ENCODE results near the gene SEC61B. TPM values are rescaled to one million over a fixed set of nuclear protein-coding genes. Genes with fewer than 3 reads are reported as not detected.

The SEC61B gene
- total and polyA plus RNA-seq, 9 of the 15 experiments (the other 6 are each of a cell fraction or from before 2014, with no cell fraction given): 57.8 to 262 (median 172) TPM

DNA sequence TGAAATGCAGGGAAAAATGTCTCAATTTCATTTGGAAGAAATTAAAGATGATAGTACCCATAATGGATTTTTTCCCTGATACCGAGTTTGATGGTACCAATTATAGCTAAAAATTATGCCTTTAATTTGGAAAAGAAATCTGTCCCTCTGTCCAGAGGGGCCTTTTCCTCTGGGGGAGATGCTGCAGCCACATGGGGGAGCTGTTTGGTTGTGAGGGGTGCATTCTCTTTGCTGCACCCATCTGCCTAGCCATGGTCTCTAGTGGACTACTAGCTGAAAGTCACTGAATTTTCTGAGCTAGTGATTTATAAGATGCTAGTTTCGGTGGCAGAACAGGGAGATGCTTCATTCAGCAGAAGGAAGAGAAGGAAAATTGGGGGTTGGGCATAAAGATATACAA lies 9.6 kb downstream of the SEC61B start:
- Histone ChIP-seq H3K79me2 (ENCODE audit: control insufficient read depth, insufficient read depth, low read length) (peaks cover 3% of the 10 kb centered on the region; the same call in 1 of the 3 replicates), H3K9me1 (ENCODE audit: control insufficient read depth, insufficient read depth, low read length) (no peaks in the 10 kb centered on the region), H3K9ac (ENCODE audit: insufficient read depth in 1 of 2, low read depth in 2 of 2, low read length in 2 of 2) (no peak overlapping the region), H4K20me1 (replicated peaks; ENCODE audit: control insufficient read depth, insufficient read depth, low read length) (no peaks in the 10 kb centered on the region), H3K4me3 (no peak overlapping the region), H3K9me3 (replicated peaks; ENCODE audit: control insufficient read depth, insufficient read depth, low read depth, low read length) (no peaks in the 10 kb centered on the region), H3K27me3 (ENCODE audit: control insufficient read depth in 2 of 2, insufficient read depth in 2 of 2, low read length in 2 of 2) (no peaks in the 10 kb centered on the region), H3K27ac (ENCODE audit: extremely low read depth, low read depth, low read length) (no peak overlapping the region), H3K36me3 (ENCODE audit: control insufficient read depth, insufficient read depth, low read length) (peaks cover 57% of the 10 kb centered on the region; the same call in 2 of the 3 replicates), H3K4me1 (replicated peaks in 1 of 2; ENCODE audit: control insufficient read depth in 2 of 2, insufficient read depth in 2 of 2, low read length in 2 of 2) (no peaks in the 10 kb centered on the region), H3K4me2 (ENCODE audit: insufficient read depth, low read length) (no peak overlapping the region), H2AFZ (ENCODE audit: low read depth, low read length) (no peak overlapping the region)
- ChIA-PET POLR2A (interaction anchor here (1.0 to 3.2 kb wide), 4 partner anchors 9 to 86 kb away, joined by 3 to 45 read pairs (median 6); partner anchors contain the start of genes ALG2 and SEC61B), CTCF (ENCODE audit: low intra/inter-chr PET ratio) (no interaction called here)
- in situ Hi-C loops (cut with MboI) (no loop called here), intact Hi-C loops (cut with micrococcal nuclease) (no loop called here)
- FAIRE-seq: peak; percentile 81
- peak; percentile 92 for ATAC-seq
- 70% methylated on average over 2 of the region's 2 CpGs for WGBS (ENCODE audit: insufficient coverage, low coverage, missing lambda C conversion rate)
- DNase-seq (ENCODE audit: extremely low read depth in 1 of 4, low spot score in 3 of 4): peak; percentile 46 to 53 (median 49)
- BruUV-seq (replicated peaks): no TSS peak
- no peak for TF ChIP-seq NUFIP1 (IDR thresholded peaks at IDR 0.05; ENCODE audit: partially characterized antibody)
- TF ChIP-seq, protein P1, sequence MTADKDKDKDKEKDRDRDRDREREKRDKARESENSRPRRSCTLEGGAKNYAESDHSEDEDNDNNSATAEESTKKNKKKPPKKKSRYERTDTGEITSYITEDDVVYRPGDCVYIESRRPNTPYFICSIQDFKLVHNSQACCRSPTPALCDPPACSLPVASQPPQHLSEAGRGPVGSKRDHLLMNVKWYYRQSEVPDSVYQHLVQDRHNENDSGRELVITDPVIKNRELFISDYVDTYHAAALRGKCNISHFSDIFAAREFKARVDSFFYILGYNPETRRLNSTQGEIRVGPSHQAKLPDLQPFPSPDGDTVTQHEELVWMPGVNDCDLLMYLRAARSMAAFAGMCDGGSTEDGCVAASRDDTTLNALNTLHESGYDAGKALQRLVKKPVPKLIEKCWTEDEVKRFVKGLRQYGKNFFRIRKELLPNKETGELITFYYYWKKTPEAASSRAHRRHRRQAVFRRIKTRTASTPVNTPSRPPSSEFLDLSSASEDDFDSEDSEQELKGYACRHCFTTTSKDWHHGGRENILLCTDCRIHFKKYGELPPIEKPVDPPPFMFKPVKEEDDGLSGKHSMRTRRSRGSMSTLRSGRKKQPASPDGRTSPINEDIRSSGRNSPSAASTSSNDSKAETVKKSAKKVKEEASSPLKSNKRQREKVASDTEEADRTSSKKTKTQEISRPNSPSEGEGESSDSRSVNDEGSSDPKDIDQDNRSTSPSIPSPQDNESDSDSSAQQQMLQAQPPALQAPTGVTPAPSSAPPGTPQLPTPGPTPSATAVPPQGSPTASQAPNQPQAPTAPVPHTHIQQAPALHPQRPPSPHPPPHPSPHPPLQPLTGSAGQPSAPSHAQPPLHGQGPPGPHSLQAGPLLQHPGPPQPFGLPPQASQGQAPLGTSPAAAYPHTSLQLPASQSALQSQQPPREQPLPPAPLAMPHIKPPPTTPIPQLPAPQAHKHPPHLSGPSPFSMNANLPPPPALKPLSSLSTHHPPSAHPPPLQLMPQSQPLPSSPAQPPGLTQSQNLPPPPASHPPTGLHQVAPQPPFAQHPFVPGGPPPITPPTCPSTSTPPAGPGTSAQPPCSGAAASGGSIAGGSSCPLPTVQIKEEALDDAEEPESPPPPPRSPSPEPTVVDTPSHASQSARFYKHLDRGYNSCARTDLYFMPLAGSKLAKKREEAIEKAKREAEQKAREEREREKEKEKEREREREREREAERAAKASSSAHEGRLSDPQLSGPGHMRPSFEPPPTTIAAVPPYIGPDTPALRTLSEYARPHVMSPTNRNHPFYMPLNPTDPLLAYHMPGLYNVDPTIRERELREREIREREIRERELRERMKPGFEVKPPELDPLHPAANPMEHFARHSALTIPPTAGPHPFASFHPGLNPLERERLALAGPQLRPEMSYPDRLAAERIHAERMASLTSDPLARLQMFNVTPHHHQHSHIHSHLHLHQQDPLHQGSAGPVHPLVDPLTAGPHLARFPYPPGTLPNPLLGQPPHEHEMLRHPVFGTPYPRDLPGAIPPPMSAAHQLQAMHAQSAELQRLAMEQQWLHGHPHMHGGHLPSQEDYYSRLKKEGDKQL (CRISPR knock-in tag; IDR thresholded peaks at IDR 0.05; ENCODE audit: borderline replicate concordance): no peak
- TF ChIP-seq, protein P2, sequence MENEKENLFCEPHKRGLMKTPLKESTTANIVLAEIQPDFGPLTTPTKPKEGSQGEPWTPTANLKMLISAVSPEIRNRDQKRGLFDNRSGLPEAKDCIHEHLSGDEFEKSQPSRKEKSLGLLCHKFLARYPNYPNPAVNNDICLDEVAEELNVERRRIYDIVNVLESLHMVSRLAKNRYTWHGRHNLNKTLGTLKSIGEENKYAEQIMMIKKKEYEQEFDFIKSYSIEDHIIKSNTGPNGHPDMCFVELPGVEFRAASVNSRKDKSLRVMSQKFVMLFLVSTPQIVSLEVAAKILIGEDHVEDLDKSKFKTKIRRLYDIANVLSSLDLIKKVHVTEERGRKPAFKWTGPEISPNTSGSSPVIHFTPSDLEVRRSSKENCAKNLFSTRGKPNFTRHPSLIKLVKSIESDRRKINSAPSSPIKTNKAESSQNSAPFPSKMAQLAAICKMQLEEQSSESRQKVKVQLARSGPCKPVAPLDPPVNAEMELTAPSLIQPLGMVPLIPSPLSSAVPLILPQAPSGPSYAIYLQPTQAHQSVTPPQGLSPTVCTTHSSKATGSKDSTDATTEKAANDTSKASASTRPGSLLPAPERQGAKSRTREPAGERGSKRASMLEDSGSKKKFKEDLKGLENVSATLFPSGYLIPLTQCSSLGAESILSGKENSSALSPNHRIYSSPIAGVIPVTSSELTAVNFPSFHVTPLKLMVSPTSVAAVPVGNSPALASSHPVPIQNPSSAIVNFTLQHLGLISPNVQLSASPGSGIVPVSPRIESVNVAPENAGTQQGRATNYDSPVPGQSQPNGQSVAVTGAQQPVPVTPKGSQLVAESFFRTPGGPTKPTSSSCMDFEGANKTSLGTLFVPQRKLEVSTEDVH (IDR thresholded peaks at IDR 0.05; ENCODE audit: low read depth, partially characterized antibody): no peak
- no peak for TF ChIP-seq NR1H2 (CRISPR knock-in tag; IDR thresholded peaks at IDR 0.05)
- TF ChIP-seq, protein P3, sequence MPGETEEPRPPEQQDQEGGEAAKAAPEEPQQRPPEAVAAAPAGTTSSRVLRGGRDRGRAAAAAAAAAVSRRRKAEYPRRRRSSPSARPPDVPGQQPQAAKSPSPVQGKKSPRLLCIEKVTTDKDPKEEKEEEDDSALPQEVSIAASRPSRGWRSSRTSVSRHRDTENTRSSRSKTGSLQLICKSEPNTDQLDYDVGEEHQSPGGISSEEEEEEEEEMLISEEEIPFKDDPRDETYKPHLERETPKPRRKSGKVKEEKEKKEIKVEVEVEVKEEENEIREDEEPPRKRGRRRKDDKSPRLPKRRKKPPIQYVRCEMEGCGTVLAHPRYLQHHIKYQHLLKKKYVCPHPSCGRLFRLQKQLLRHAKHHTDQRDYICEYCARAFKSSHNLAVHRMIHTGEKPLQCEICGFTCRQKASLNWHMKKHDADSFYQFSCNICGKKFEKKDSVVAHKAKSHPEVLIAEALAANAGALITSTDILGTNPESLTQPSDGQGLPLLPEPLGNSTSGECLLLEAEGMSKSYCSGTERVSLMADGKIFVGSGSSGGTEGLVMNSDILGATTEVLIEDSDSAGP (CRISPR knock-in tag; IDR thresholded peaks at IDR 0.05): no peak
- no peak for TF ChIP-seq ZKSCAN3 (CRISPR knock-in tag; IDR thresholded peaks at IDR 0.05)
- no peak for TF ChIP-seq STAT5B (CRISPR knock-in tag; IDR thresholded peaks at IDR 0.05)
- TF ChIP-seq HNRNPH1 (optimal IDR thresholded peaks at IDR 0.05; ENCODE audit: low read depth, low read length): no peak
- 0 out of 4 replicates have a peak, but pooled peaks of 1 of the 2 experiments have one; percentile 17 for TF ChIP-seq RCOR1 (IDR thresholded peaks at IDR 0.05; ENCODE audit: borderline replicate concordance in 1 of 2, low read depth in 2 of 2, low read length in 2 of 2)
- peak; percentile 50; the same call in 1 of the 2 replicates for TF ChIP-seq SMARCC2 (IDR thresholded peaks at IDR 0.05; ENCODE audit: low read depth)
- TF ChIP-seq ZNF830 (CRISPR knock-in tag; IDR thresholded peaks at IDR 0.05): no peak
- TF ChIP-seq MBD2 (IDR thresholded peaks at IDR 0.05; ENCODE audit: borderline replicate concordance, low read depth): no peak
- TF ChIP-seq TCFL5 (CRISPR knock-in tag; conservative IDR thresholded peaks at IDR 0.05): no peak
